GM21528 (cell line): Measurements from ENCODE around the gene SOX5.

ENCODE experiments used
- ATAC-seq: cut with Tn5 transposase; IDR thresholded peaks from one replicate; pipeline ENCODE4 v1.9.1; 2021; ENCODE audit warnings: mild to moderate bottlenecking, moderate library complexity; ENCODE audit not compliant: unreplicated experiment, low FRiP score

The SOX5 gene

DNA sequence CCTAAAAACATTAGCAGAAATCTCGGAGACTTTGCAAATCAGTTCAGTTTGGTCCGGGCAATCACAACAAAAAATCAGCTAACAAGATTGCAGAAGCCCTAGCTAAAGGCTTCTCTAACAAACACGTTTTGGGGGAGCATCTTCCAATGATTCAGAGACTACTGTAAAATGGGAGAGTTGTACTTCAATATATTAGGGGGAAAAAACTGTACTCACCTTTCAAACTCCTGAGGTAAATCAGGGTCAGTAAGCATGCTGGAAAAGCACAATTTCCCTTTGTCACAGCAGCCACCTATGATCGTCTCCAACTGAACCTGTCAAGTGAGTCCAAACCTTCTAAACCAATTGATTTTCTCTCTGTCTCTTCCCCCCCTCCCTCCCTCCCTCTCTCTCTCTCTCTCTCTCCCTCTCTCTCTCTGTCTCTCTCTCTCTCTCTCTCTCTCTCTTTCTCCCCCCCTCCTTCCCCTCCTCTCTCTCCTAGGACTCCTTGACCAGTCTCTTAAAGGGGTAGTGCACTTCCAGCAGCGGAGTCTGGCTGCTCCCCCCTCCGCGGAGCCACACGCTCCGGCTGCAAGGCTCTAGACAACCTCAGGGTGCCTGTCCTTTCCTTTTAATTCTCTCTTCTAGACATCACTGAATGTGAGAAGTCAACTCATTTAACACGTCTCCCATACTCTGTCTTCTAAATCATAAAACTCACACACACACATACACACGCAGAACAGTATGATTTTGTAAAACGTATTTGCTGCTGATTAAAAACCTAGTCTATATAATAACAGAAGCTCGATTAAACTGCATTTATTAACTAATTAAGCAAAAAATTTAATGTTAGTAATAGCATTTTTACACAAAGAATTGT, at the start of gene SOX5:
SOX5 (minus strand) TSS at position 323 of the 862 bp plus-strand sequence; CDS start at position 254, 69 bp downstream.
- no peak for ATAC-seq

DNA sequence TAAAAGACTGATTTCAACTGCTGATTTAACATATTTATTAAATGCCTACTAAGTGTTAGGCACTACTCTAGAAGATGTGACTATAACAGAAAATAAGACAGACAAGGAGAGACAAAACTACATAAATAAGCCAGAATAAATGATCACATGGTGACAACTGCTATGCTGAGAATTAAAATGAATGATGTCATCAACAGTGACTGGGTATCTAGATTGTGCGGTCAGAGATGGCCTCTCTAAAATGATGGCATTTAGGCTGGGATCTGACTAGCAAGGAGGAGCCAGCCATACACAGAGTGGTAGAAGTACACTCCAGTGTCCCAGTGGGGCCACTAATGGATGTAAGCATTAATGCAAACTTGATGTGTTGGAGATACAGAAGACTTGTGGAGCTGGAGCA, 37.6 kb upstream of the SOX5 start:
- ATAC-seq = no peak

DNA sequence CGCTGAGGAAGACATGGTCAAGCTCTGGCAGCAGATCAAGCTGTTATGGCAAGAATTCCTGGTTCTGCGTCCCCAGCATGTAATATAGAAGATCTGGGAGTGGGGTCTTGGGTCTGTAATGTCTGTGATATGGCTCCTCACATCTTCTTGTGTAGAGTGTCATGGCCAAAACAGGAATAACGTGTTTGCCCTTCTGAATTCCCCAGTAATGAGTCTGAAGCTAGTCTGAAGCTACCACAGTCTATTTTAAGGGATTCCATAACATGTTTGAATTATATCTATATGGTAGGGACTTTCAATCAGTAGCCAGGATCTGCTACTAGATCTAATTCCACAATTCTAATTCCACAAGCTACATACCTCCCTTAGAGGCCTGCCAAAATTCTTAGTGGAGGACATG, 31.4 kb upstream of the SOX5 start:
- no peak for ATAC-seq

DNA sequence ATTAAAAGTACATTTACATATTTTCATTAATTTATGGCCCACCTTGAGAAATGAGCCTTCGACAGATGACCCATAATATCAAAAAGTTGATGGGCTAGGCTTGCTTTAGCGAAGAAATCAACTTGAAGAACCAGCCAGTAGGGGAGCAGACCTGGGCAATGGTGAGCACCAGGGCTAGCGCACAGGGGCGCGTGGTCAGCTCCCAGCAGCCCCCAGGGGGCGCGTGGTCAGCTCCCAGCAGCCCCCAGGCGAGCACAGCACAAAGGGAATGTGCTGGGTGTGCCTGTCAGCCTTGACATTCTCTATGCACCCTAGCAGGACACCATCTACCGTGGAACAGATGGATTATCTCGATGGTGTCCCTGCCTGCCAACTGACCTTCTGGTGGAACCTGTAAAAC, 15.3 kb upstream of the SOX5 start:
- ATAC-seq = no peak

DNA sequence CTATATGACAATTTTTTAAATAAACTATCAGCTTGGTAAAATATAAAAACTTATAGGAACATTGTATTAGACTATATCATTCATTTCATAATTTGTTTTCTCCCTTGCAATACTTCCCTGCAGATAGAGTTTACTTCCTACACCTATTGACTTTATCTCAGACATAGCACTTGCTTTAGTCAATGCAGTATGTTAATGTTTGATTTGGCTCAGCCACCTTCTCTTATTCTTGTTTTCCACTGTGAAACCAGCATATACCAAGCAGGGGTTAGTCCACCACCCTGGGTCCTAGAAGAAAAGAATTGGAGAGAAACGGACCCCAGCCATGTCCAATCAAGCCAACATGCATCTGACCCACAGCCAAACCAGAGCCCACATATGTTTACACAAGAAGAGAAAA, 10.4 kb upstream of the SOX5 start:
- ATAC-seq = no peak

DNA sequence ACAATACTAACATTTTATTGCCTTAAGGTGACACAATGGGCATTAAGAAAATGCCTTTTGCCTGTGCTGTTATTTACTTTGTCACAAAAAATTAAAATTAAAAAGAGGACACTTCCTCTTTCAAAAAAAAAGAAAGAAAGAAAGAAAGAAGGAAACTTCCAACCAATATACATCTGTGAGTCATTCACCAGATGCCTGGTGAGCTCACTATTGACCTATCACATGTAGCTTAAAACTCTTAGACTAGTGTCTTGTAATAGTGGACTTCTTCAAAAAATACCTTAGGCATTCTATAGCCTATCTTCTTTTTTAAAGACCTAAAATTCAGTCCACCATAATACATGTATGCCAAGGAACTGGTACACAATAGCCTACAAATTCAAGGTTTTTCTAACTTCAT, 4.9 kb upstream of the SOX5 start:
- no peak for ATAC-seq

DNA sequence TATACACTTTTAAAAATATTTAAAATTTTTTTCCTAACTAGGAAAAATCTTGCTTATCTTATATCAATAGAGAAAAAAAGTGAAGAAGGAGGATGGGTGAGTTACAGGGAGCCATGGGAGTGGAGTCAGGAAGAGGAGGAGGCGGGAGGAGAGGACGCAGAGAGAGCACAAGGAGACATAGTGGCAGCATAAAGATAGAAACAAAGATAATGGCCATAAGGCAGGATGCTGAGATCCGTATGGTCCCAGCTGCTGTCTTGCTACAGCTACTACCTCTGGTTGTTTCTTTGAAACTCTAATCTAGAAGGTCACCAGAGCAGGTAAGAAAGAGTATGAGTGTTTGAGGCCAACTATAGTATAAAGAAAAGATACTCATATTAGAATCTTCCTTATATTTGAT, 2.6 kb upstream of the SOX5 start:
- ATAC-seq = no peak

DNA sequence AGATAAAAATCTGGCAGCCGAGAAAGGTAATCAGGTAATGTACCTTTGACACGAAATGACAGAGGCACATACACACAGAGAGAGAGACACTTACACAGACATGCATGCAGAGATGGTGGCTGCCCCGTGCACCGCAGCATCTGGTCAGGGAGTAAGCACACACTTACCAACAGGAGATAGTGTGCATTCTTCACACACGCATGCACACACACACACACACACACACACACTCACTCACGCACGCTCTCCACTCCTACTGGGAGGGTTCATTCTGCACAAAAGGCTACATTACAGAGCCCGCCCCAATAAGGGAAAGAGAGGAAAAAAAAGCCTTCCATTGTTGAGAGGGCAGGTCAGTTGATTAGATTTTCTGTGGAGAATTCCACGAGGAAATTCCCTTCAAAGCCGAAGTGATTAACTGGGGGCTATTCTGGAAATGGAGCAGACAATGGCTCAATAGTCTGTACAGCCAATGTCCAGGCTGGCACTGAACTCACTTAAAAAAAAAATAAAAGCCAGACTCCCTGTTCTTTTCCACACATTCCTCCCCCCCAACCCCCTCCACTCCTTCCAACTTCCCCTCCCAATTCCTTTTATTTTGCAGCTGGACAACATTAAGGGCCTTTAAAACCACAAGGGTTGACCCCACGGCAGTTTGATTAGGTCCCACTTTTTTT, 1.4 kb upstream of the SOX5 start:
- no peak for ATAC-seq

DNA sequence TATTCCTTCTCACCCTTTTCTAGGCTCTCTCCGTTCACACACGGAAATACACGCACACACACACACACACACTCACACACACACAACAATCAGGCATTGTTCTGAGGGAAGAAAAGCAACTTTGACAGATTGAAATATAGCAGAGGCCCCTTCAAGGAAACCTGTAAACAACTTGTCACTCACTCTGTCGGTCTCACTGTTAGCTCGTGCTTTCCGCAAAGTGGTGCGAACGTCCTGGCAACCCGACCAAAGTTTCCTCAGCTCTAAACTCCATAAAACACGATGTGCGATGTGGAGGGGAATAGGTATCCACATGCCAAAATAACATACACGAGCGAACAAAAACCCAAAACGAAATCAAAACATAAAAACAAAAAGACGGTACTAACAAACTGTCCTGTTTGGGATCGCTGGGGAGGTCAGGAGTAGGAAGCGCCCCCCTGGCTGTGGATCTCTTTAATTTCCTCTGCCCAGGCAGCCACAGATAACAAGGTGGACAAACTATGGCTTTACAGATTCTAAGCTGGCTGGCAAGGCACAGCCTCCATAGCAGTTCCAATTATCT, 822 bp upstream of the SOX5 start:
- ATAC-seq = no peak

DNA sequence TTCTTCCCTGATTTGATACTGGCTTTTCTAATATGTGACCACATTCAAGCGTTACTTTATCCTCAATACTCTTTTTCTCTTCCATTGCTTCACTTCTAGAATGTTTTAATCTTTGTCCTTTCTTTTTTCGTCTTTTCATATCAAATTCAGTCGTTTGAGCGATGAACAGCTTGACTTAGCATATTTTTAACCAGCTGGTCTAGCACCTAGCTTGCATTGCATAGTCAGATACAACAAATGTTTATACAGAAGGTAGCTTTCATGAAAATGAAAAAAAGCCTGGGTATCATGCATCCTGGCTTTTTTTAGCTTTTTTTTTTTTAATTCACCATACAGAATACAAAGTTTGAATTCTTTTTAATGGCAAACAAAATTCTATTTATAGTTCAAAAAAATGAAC, 1.2 kb downstream of the SOX5 start:
- ATAC-seq = no peak

DNA sequence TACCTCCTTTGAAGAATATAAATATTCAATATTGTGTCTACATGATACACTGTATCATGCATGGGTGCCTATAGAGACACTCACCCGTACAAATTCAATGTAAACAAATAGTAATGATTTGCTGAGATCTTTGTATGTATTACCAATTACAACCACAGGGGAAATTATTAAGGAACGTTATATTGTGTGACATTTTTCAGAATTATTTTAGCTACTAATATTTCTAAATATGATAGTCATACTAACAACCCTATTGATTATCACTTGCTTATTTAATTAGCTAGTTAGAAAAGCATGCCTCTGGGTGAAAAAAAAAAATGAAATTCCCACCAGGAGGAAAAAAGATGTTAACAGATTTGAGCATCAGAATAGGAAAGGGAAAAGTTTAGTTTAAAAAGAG, 2.1 kb downstream of the SOX5 start:
- ATAC-seq = no peak

DNA sequence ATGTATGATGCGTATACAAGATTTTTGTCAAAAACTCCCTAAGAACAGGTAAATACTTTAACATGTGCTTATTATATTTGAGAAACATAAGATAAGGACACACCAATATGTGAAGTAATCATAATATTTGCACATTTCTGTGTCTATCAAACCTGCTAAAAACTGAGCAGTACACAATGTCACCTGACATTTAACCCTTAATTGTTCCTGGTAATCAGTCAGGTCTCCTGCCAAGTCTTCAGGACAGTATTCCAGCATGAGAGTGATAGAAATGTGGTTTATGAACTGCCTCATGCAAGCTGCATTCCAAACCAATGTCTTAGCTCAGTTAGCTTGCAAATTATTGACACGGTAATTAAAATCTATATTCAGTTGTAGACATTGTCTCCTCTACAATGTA, 4.2 kb downstream of the SOX5 start:
- no peak for ATAC-seq

DNA sequence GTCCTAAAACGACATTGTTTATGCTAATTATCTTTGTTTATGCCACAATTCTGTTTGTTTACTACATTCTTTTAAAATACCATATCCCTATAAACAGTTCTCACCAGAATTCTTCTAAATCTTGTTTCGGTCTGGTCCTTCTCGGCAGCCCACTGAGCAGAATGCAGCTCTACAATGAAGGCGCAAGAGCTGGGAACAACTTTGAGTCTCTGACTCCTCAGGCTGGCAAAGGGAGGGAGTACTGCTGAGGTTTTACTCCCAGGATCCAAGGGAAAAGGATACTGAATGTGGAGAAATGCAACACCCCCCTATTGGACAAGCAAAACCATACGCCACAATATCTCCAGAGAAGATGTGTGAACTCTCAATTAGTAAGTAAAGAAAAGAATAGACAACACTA, 5.4 kb downstream of the SOX5 start:
- ATAC-seq = no peak

DNA sequence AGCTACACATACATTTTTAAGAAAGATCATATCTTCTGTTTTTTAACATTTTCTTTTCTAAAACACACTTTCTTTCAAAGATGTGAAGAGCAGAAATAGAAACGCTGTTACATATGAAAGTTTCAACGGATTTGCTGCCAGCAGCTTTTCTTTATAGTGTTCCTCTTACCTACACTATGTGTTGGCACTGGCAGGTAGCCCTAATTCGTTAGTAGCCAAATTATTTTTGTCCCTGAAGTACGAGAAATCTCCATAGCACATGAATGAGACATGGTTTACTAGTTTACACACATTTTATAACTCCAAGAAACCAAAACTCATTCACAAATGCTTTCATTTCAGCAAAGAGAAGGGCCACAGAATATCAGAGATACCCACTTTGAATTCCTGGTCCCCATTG, 6.6 kb downstream of the SOX5 start:
- no peak for ATAC-seq

DNA sequence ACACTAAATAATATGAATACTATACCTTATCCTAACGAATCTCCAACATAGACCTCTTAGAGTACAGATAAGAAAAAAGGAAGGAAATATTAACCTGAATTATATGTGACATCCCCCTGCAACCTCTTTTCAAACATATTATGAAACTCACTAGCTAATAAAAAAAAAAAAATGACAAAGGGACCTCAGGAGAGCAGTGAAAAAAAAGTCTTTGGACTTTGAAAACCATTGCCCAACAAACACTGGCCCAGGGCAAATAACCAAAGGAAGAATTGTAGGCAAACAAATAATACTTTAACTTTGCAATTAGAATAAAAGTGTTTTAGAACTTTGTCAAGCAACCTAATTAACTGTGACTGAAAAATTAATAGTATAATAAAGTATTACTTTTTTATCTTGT, 7.7 kb downstream of the SOX5 start:
- no peak for ATAC-seq

DNA sequence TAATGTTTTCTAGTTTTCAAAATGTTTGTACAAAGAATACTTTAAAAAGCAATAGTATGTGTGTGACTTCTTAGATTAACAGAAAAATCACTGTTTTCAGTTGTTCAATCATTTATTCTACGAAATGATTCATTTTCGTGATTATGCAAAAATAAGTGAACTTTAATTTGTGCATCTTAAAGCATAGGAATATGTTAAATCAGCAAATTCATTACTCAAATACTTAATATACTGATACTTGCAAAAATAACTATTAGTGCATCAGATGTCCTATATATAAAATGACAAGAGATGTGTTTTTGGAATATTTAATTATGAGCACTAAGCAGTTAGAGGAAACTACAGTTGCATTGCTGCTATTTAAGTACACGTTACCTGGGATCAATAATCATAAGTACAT, 11.0 kb downstream of the SOX5 start:
- no peak for ATAC-seq

DNA sequence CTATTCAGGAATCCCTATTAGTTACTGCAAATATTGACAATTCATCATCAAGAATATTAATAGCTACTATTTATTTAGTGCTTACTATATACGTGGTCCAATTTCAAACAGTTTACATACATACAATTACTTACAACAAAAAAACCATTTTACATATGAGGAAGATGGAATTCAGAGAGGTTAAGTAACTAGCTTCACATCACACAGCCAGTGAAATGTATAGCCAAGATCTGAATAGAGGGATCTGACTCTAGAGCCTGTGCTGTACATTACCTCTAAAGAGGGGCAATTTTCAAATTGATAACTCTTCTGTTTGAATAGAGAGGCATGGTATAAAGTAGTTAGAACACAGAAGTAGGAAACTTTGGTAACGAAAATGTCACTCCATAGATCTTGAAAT, 18.3 kb downstream of the SOX5 start:
- ATAC-seq = no peak

DNA sequence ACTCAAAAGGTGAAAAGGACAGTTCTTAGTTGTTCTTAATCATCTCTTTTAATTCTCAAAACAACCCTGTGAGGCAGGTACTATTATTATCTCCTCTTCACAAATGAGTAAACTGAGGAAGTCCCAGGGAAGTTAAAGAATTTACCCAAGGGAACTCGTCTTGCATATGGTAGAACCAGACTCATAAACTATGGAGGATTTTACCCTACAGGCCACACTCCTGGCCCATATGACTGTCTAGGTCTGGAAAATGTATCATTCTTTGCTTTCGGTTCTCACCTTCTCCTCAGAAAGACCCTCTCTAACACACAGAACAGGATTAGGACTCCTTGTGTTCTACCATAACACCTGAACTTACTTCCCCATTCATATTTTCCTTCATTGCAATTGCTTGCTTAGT, 18.9 kb downstream of the SOX5 start:
- ATAC-seq = no peak

DNA sequence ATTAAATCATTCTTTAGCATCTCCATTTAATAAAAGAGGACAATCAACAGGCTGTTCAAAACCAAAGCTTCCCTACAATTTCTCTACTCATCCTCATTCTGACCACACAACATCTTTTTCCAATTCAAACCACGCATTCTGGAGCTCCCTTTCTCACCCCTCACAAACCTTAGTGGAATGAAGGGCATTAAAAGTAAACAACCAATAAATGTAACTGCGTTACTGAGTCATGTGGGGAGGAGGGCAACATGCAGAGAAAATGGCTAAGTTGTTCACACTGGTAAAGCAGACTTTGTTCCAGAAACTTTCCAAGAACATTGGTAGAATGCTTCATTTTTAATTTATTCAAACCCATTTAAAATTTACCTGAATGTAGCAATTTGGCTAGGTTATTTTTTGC, 19.6 kb downstream of the SOX5 start:
- no peak for ATAC-seq

DNA sequence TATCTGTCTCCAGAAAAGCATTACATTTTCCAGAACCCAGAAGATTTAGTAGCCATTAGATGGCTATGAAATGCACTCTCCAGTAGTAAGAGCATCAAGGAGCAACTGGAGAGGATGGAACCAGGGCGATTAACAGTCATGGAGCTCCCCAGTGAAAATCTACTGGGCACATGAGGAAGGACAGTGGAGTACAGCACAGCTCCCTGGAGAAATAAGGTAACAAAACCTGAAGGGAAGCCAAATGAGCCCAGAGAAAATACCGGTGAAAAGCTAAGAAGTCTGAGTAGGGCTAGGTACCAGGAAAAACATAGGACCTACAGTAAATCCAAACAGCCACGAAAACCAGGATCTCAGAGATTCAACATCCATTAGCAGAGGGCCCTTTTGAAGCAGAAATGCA, 21.6 kb downstream of the SOX5 start:
- no peak for ATAC-seq

DNA sequence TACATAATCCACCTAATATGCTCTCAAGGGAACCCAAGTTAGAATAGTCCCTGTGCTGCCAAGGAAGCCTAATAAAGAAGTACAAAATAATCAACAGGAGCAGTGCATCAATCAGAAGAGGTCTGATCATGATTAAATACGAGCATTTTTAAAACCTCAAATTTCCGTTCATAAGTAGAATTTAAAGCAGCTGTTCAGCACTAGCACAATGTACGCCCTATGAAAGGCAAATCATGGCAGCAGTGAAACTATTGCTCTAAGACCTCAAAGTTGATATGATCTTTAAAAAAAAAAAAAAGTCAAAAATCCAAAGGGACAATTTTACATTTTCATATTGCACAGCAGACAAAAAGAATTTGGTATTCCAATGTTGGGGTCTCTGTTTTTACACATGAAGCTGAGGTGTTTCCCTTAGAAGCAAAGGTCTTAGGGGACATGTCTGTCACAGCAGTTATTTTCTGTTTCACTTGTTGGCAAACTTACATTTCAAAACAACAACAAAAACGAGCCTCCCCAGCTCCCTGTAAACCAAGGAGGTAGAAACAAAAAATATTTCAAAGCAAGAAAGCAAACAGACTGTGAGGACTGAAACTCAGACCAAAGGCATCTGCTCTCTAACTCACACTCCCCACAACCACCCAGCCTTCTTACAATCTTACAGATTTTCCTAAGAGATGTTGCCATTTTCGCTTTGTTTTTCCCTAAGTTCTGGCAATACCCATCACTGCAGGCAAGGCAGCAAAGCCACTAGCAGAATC, 28.2 kb downstream of the SOX5 start:
- ATAC-seq = no peak
